ENCODE results near the gene KLHL7.
"Not testable (repeated sequence)": the region's sequence is repeated elsewhere in the genome, so short reads cannot be mapped to it uniquely, and the experiment has no call there.

The KLHL7 gene

GRCh38 chr7:23121165-23121564, 15.6 kb downstream of the KLHL7 start:
- H3K36me3 ChIP-seq (ENCODE audit: control insufficient read depth, insufficient read depth, low read length) = no peaks in the 10 kb centered on the region
- H3K4me2 ChIP-seq (ENCODE audit: low read length) = no peak overlapping the region
- H3K27ac ChIP-seq = no peak overlapping the region
- no peak for TF ChIP-seq CTCF (IDR thresholded peaks at IDR 0.05)
- H3K9me3 ChIP-seq (ENCODE audit: control insufficient read depth, low read length) = no peaks in the 10 kb centered on the region
- H2AFZ ChIP-seq = no peak overlapping the region
- H3K79me2 ChIP-seq = peaks cover 12% of the 10 kb centered on the region
- no peaks in the 10 kb centered on the region for H3K4me1 ChIP-seq
- no peak overlapping the region for H3K9ac ChIP-seq
- no peaks in the 10 kb centered on the region for H3K27me3 ChIP-seq (ENCODE audit: control insufficient read depth, insufficient read depth, low read length)
- H3K4me3 ChIP-seq (ENCODE audit: low read depth, low read length) = no peak overlapping the region

- no peaks in the 10 kb centered on the region for H3K9me3 ChIP-seq (ENCODE audit: control insufficient read depth, low read length)
- H3K9ac ChIP-seq = no peak overlapping the region
- H3K79me2 ChIP-seq = peaks cover 10% of the 10 kb centered on the region
- no peak overlapping the region for H2AFZ ChIP-seq
- H3K27ac ChIP-seq = no peak overlapping the region
- H3K27me3 ChIP-seq (ENCODE audit: control insufficient read depth, insufficient read depth, low read length) = no peaks in the 10 kb centered on the region
- H3K4me3 ChIP-seq (ENCODE audit: low read depth, low read length) = no peak overlapping the region
- H3K4me2 ChIP-seq (ENCODE audit: low read length) = no peak overlapping the region
- no peak for TF ChIP-seq CTCF (IDR thresholded peaks at IDR 0.05)
- H3K4me1 ChIP-seq = no peaks in the 10 kb centered on the region
- no peaks in the 10 kb centered on the region for H3K36me3 ChIP-seq (ENCODE audit: control insufficient read depth, insufficient read depth, low read length)
Measured at GRCh38 chr7:23123007-23123406, 17.4 kb downstream of the KLHL7 start.

GRCh38 chr7:23123465-23123864, 17.9 kb downstream of the KLHL7 start:
- Histone ChIP-seq H3K27ac (no peak overlapping the region), H3K9ac (no peak overlapping the region)
- TF ChIP-seq CTCF (IDR thresholded peaks at IDR 0.05) = no peak

GRCh38 chr7:23129036-23129435, 23.5 kb downstream of the KLHL7 start:
- Histone ChIP-seq H3K9me3 (ENCODE audit: control insufficient read depth, low read length) (no peaks in the 10 kb centered on the region), H2AFZ (no peak overlapping the region), H3K4me2 (ENCODE audit: low read length) (no peak overlapping the region), H3K79me2 (no peaks in the 10 kb centered on the region), H3K27me3 (ENCODE audit: control insufficient read depth, insufficient read depth, low read length) (no peaks in the 10 kb centered on the region), H3K27ac (no peak overlapping the region), H3K4me1 (no peaks in the 10 kb centered on the region), H3K4me3 (ENCODE audit: low read depth, low read length) (no peak overlapping the region), H3K9ac (no peak overlapping the region), H3K36me3 (ENCODE audit: control insufficient read depth, insufficient read depth, low read length) (no peaks in the 10 kb centered on the region)
- TF ChIP-seq CTCF (IDR thresholded peaks at IDR 0.05) = no peak

More at GRCh38 chr7:23123465-23123864, 17.9 kb downstream of the KLHL7 start:
- Histone ChIP-seq H3K9me3 (ENCODE audit: control insufficient read depth, low read length) (no peaks in the 10 kb centered on the region), H3K4me3 (ENCODE audit: low read depth, low read length) (no peak overlapping the region), H3K4me1 (no peaks in the 10 kb centered on the region), H3K4me2 (ENCODE audit: low read length) (no peak overlapping the region), H3K27me3 (ENCODE audit: control insufficient read depth, insufficient read depth, low read length) (no peaks in the 10 kb centered on the region), H3K36me3 (ENCODE audit: control insufficient read depth, insufficient read depth, low read length) (no peaks in the 10 kb centered on the region), H2AFZ (no peak overlapping the region), H3K79me2 (peaks cover 8% of the 10 kb centered on the region)

GRCh38 chr7:23131799-23132198, 26.2 kb downstream of the KLHL7 start:
- not testable (repeated sequence) for H3K27ac ChIP-seq; H3K27me3 ChIP-seq (ENCODE audit: control insufficient read depth, insufficient read depth, low read length); H3K36me3 ChIP-seq (ENCODE audit: control insufficient read depth, insufficient read depth, low read length); H3K4me2 ChIP-seq (ENCODE audit: low read length); H3K4me3 ChIP-seq (ENCODE audit: low read depth, low read length); H3K9me3 ChIP-seq (ENCODE audit: control insufficient read depth, low read length); H2AFZ ChIP-seq; H3K4me1 ChIP-seq; H3K79me2 ChIP-seq; H3K9ac ChIP-seq
